ENCODE data around the gene FAIM. TPM values are rescaled to one million over a fixed set of nuclear protein-coding genes. Genes with fewer than 3 reads are reported as not detected.
"Not testable (repeated sequence)": the region's sequence is repeated elsewhere in the genome, so short reads cannot be mapped to it uniquely, and the experiment has no call there.

Gene FAIM
- polyA plus RNA-seq, 4 donors, result 4.1 to 10.4 (median 7.2) TPM

GRCh38 chr3:138594935-138595610 is 13.5 kb upstream of the FAIM start:
- H3K27me3 ChIP-seq (ENCODE audit: control insufficient read depth in 3 of 3, insufficient read depth in 3 of 3, low read length in 3 of 3), result no peaks in the 10 kb centered on the region
- DNase-seq (no peak), FAIRE-seq (no peak)
- peak overlapping the region in 1 of 3 donors; percentile 51 for H3K27ac ChIP-seq (ENCODE audit: low read depth in 1 of 3, low read length in 2 of 3)
- no peaks in the 10 kb centered on the region for H3K36me3 ChIP-seq (ENCODE audit: control insufficient read depth in 3 of 3, insufficient read depth in 2 of 3, low read depth in 1 of 3, low read length in 3 of 3)
- H3K4me1 ChIP-seq (ENCODE audit: control insufficient read depth in 3 of 3, insufficient read depth in 2 of 3, low read depth in 1 of 3, low read length in 2 of 3), result peaks cover 0 to 9% (median 0%) of the 10 kb centered on the region in 3 donors
- WGBS, 3 donors, result 43 to 49% (median 48%) methylated on average over 6 of the region's 6 CpGs
- H3K4me3 ChIP-seq (ENCODE audit: low read depth in 1 of 3, low read length in 3 of 3), result no peak overlapping the region
- peaks cover 2 to 5% of the 10 kb centered on the region in 2 donors for H3K9me3 ChIP-seq (ENCODE audit: control insufficient read depth in 2 of 2, insufficient read depth in 1 of 2, low read depth in 1 of 2, low read length in 1 of 2)

GRCh38 chr3:138597186-138597976 is 11.2 kb upstream of the FAIM start:
- H3K4me3 ChIP-seq (ENCODE audit: low read depth in 1 of 3, low read length in 3 of 3); FAIRE-seq: not testable (repeated sequence)
- 52 to 80% (median 75%) methylated on average over 5 to 6 of the region's 6 CpGs for WGBS, 3 donors

GRCh38 chr3:138598534-138598933 is 10.0 kb upstream of the FAIM start:
- Histone ChIP-seq H3K4me1 (ENCODE audit: control insufficient read depth in 3 of 3, insufficient read depth in 2 of 3, low read depth in 1 of 3, low read length in 2 of 3) (no peaks in the 10 kb centered on the region), H3K27ac (ENCODE audit: low read depth in 1 of 3, low read length in 2 of 3) (no peak overlapping the region), H3K27me3 (ENCODE audit: control insufficient read depth in 3 of 3, insufficient read depth in 3 of 3, low read length in 3 of 3) (no peaks in the 10 kb centered on the region), H3K36me3 (ENCODE audit: control insufficient read depth in 3 of 3, insufficient read depth in 2 of 3, low read depth in 1 of 3, low read length in 3 of 3) (no peaks in the 10 kb centered on the region), H3K9me3 (ENCODE audit: control insufficient read depth in 2 of 2, insufficient read depth in 1 of 2, low read depth in 1 of 2, low read length in 1 of 2) (peaks cover 2 to 11% of the 10 kb centered on the region in 2 donors), H3K4me3 (ENCODE audit: low read depth in 1 of 3, low read length in 3 of 3) (no peak overlapping the region)
- 89 to 96% (median 95%) methylated on average over 3 of the region's 3 CpGs for WGBS, 3 donors
- FAIRE-seq, result no peak
- DNase-seq, result no peak

More at GRCh38 chr3:138597186-138597976, 11.2 kb upstream of the FAIM start:
- not testable (repeated sequence) for DNase-seq; H3K27ac ChIP-seq (ENCODE audit: low read depth in 1 of 3, low read length in 2 of 3); H3K36me3 ChIP-seq (ENCODE audit: control insufficient read depth in 3 of 3, insufficient read depth in 2 of 3, low read depth in 1 of 3, low read length in 3 of 3); H3K9me3 ChIP-seq (ENCODE audit: control insufficient read depth in 2 of 2, insufficient read depth in 1 of 2, low read depth in 1 of 2, low read length in 1 of 2); H3K27me3 ChIP-seq (ENCODE audit: control insufficient read depth in 3 of 3, insufficient read depth in 3 of 3, low read length in 3 of 3); H3K4me1 ChIP-seq (ENCODE audit: control insufficient read depth in 3 of 3, insufficient read depth in 2 of 3, low read depth in 1 of 3, low read length in 2 of 3)

DNA sequence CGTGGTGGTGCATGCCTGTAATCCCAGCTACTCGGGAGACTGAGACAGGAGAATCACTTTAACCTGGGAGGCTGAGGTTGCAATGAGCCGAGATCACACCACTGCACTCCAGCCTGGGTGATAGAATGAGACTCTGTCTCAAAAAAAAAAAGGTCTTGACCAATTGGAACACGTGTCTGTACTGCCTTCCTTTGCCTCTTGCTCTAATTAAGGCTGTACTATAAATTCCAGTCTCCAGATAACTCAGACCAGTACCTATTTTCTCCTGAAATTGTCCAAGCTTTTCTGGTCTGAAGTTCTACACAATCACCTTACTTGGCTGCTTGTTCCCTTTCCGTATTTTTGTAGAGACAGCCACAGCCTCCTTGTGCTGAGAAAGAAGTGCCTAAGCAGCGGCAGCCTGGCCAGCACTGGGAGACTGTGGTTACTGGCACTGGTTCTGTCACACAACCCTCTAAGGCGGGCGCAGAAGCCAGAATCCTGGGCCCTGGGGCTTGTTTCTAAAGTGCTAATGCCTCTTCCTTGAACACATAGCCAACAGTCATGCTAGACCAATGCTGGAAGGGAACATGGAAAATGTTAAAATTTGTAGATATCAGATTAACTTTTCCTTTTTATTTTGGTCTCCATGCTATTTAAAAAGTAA is 8.3 kb upstream of the FAIM start:
- peaks cover 2 to 11% of the 10 kb centered on the region in 2 donors for H3K9me3 ChIP-seq (ENCODE audit: control insufficient read depth in 2 of 2, insufficient read depth in 1 of 2, low read depth in 1 of 2, low read length in 1 of 2)
- FAIRE-seq (no peak), DNase-seq (no peak)
- H3K27ac ChIP-seq (ENCODE audit: low read depth in 1 of 3, low read length in 2 of 3), result no peak overlapping the region
- H3K36me3 ChIP-seq (ENCODE audit: control insufficient read depth in 3 of 3, insufficient read depth in 2 of 3, low read depth in 1 of 3, low read length in 3 of 3), result peaks cover 0 to 2% (median 0%) of the 10 kb centered on the region in 3 donors
- no peak overlapping the region for H3K4me3 ChIP-seq (ENCODE audit: low read depth in 1 of 3, low read length in 3 of 3)
- WGBS, 3 donors, result 81 to 88% (median 85%) methylated on average over 8 of the region's 8 CpGs
- H3K27me3 ChIP-seq (ENCODE audit: control insufficient read depth in 3 of 3, insufficient read depth in 3 of 3, low read length in 3 of 3), result no peaks in the 10 kb centered on the region
- no peaks in the 10 kb centered on the region for H3K4me1 ChIP-seq (ENCODE audit: control insufficient read depth in 3 of 3, insufficient read depth in 2 of 3, low read depth in 1 of 3, low read length in 2 of 3)

GRCh38 chr3:138601661-138602060 is 6.9 kb upstream of the FAIM start:
- not testable (repeated sequence) for H3K27ac ChIP-seq (ENCODE audit: low read depth in 1 of 3, low read length in 2 of 3); FAIRE-seq; DNase-seq; H3K36me3 ChIP-seq (ENCODE audit: control insufficient read depth in 3 of 3, insufficient read depth in 2 of 3, low read depth in 1 of 3, low read length in 3 of 3); H3K4me3 ChIP-seq (ENCODE audit: low read depth in 1 of 3, low read length in 3 of 3); H3K4me1 ChIP-seq (ENCODE audit: control insufficient read depth in 3 of 3, insufficient read depth in 2 of 3, low read depth in 1 of 3, low read length in 2 of 3); H3K27me3 ChIP-seq (ENCODE audit: control insufficient read depth in 3 of 3, insufficient read depth in 3 of 3, low read length in 3 of 3)
- peaks cover 2 to 11% of the 10 kb centered on the region in 2 donors for H3K9me3 ChIP-seq (ENCODE audit: control insufficient read depth in 2 of 2, insufficient read depth in 1 of 2, low read depth in 1 of 2, low read length in 1 of 2)
- 71 to 76% (median 71%) methylated on average over 2 of the region's 2 CpGs for WGBS, 3 donors

DNA sequence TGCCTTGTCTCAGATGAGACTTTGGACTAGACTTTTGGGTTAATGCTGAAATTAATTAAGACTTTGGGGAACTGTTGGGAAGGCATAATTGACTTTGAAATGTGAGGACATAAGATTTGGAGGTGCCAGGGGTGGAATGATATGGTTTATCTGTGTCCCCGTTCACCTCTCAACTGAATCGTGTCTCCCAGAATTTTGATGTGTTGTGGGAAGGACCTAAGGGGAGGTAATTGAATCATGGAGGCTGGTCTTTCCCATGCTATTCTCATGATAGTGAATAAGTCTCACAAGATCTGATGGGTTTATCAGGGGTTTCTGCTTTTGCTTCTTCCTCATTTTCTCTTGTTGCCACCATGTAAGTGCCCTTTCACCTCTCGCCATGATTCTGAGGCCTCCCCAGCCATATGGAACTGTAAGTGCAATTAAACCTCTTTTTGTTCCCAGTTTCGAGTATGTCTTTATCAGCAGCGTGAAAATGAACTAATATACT is 4.4 kb upstream of the FAIM start:
- not testable (repeated sequence) for H3K36me3 ChIP-seq (ENCODE audit: control insufficient read depth in 3 of 3, insufficient read depth in 2 of 3, low read depth in 1 of 3, low read length in 3 of 3); FAIRE-seq; H3K4me3 ChIP-seq (ENCODE audit: low read depth in 1 of 3, low read length in 3 of 3); H3K27me3 ChIP-seq (ENCODE audit: control insufficient read depth in 3 of 3, insufficient read depth in 3 of 3, low read length in 3 of 3); H3K4me1 ChIP-seq (ENCODE audit: control insufficient read depth in 3 of 3, insufficient read depth in 2 of 3, low read depth in 1 of 3, low read length in 2 of 3); H3K27ac ChIP-seq (ENCODE audit: low read depth in 1 of 3, low read length in 2 of 3); H3K9me3 ChIP-seq (ENCODE audit: control insufficient read depth in 2 of 2, insufficient read depth in 1 of 2, low read depth in 1 of 2, low read length in 1 of 2)
- WGBS, 3 donors, result 90 to 95% (median 91%) methylated on average over 5 of the region's 5 CpGs
- peak in 1 of 2 donors; percentile 11 for DNase-seq

DNA sequence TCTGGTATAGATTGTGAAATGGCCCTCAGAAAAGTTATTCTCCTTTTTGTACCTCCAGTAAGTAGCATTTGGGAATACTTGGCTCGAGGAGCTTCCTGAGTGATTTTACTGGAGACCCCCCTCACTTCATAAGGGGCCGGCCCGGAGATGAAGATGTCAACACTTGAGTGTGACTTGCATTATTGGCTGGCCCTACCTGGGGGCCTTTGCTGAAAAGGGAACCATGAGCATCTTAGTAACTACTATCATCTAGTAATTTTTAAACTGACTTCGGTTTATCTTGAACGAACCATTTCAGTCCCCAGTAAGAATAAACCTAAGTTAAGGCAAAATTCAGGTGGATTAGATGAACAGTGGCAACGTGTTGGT is 1.3 kb downstream of the FAIM start:
- 75 to 85% (median 83%) methylated on average over 6 of the region's 6 CpGs for WGBS, 3 donors
- Histone ChIP-seq H3K4me1 (ENCODE audit: control insufficient read depth in 3 of 3, insufficient read depth in 2 of 3, low read depth in 1 of 3, low read length in 2 of 3) (peaks cover 0 to 9% (median 0%) of the 10 kb centered on the region in 3 donors), H3K27ac (ENCODE audit: low read depth in 1 of 3, low read length in 2 of 3) (peak overlapping the region in 2 of 3 donors; percentile 87 to 96), H3K4me3 (ENCODE audit: low read depth in 1 of 3, low read length in 3 of 3) (peak overlapping the region in 1 of 3 donors; percentile 48), H3K9me3 (ENCODE audit: control insufficient read depth in 2 of 2, insufficient read depth in 1 of 2, low read depth in 1 of 2, low read length in 1 of 2) (no peaks in the 10 kb centered on the region), H3K27me3 (ENCODE audit: control insufficient read depth in 3 of 3, insufficient read depth in 3 of 3, low read length in 3 of 3) (no peaks in the 10 kb centered on the region), H3K36me3 (ENCODE audit: control insufficient read depth in 3 of 3, insufficient read depth in 2 of 3, low read depth in 1 of 3, low read length in 3 of 3) (peaks cover 0 to 3% (median 0%) of the 10 kb centered on the region in 3 donors)
- DNase-seq (no peak), FAIRE-seq (no peak)

GRCh38 chr3:138615462-138615861 is 6.9 kb downstream of the FAIM start:
- no peak overlapping the region for H3K4me3 ChIP-seq (ENCODE audit: low read depth in 1 of 3, low read length in 3 of 3)
- H3K27me3 ChIP-seq (ENCODE audit: control insufficient read depth in 3 of 3, insufficient read depth in 3 of 3, low read length in 3 of 3), result no peaks in the 10 kb centered on the region
- no peak for DNase-seq
- FAIRE-seq, result no peak
- peaks cover 0 to 3% (median 0%) of the 10 kb centered on the region in 3 donors for H3K36me3 ChIP-seq (ENCODE audit: control insufficient read depth in 3 of 3, insufficient read depth in 2 of 3, low read depth in 1 of 3, low read length in 3 of 3)
- H3K9me3 ChIP-seq (ENCODE audit: control insufficient read depth in 2 of 2, insufficient read depth in 1 of 2, low read depth in 1 of 2, low read length in 1 of 2), result no peaks in the 10 kb centered on the region
- WGBS, 3 donors, result 74 to 89% (median 85%) methylated on average over 1 of the region's 1 CpG
- no peaks in the 10 kb centered on the region for H3K4me1 ChIP-seq (ENCODE audit: control insufficient read depth in 3 of 3, insufficient read depth in 2 of 3, low read depth in 1 of 3, low read length in 2 of 3)
- no peak overlapping the region for H3K27ac ChIP-seq (ENCODE audit: low read depth in 1 of 3, low read length in 2 of 3)

Data from small intestine (tissue), 7 donors.